WTC11 (cell line): ENCODE measurements around the gene ALDH9A1. TPM values are rescaled to one million over a fixed set of nuclear protein-coding genes. Genes with fewer than 3 reads are reported as not detected.

Experiments used
- ATAC-seq: fragments of 200-7000 bp; cut with Tn5 transposase; 2 replicates; pipeline ENCODE4 v1.10.0; 2021; ENCODE audit warnings: mild to moderate bottlenecking, moderate library complexity
- CTCF ChIA-PET: fragments of 300-600 bp; sonication (Branson Sonifier 250); formaldehyde crosslinking; loops from one replicate; lab custom pipeline; 2021; ENCODE audit warnings: antibody characterized with exemption; lab: Charles Lee
- POLR2A ChIA-PET: fragments of 350-600 bp; sonication (Branson Sonifier 250); formaldehyde crosslinking; loops from one replicate; lab custom pipeline; 2021; ENCODE audit warnings: antibody characterized with exemption; lab: Charles Lee
- DNase-seq: peaks from one replicate; pipeline ENCODE4 v3.0.0; 2021; ENCODE audit warnings: low spot score
- H3K27ac Mint-ChIP-seq: 2 replicates; pipeline ENCODE4 v1.8.0; 2021; ENCODE audit warnings: mixed read lengths
- H3K27me3 Mint-ChIP-seq: 2 replicates; pipeline ENCODE4 v1.8.0; 2021; ENCODE audit warnings: low read depth, mild to moderate bottlenecking, moderate library complexity, mixed read lengths
- H3K36me3 Mint-ChIP-seq: 2 replicates; pipeline ENCODE4 v1.8.0; 2021; ENCODE audit warnings: mixed read lengths
- H3K4me1 Mint-ChIP-seq: 2 replicates; pipeline ENCODE4 v1.8.0; 2022; ENCODE audit warnings: mixed read lengths
- H3K4me3 Mint-ChIP-seq: 2 replicates; pipeline ENCODE4 v1.8.0; 2021; ENCODE audit warnings: mild to moderate bottlenecking, moderate library complexity, mixed read lengths
- H3K9me3 Mint-ChIP-seq: 2 replicates; pipeline ENCODE4 v1.8.0; 2021; ENCODE audit warnings: mixed read lengths
- AR ChIP-seq: fragments of 250-450 bp; sonication (Bioruptor Pico); IDR thresholded peaks from 2 replicates; pipeline ENCODE4 v1.9.0; 2021; ENCODE audit warnings: mild to moderate bottlenecking
- CTCF ChIP-seq: fragments of 200-600 bp; IDR thresholded peaks from 2 replicates; pipeline ENCODE4 v1.8.0; 2022; ENCODE audit warnings: antibody characterized with exemption
- FOXJ3 ChIP-seq: sonication (generic); formaldehyde crosslinking; IDR thresholded peaks from 2 replicates; pipeline ENCODE4 v1.9.0; 2021; ENCODE audit warnings: missing genetic modification reagents, mild to moderate bottlenecking, borderline replicate concordance
- GTF2I ChIP-seq: fragments of 250-450 bp; sonication (Bioruptor Pico); conservative IDR thresholded peaks from 2 replicates; pipeline ENCODE4 v1.4.0; 2021; ENCODE audit warnings: mild to moderate bottlenecking
- IRF2 ChIP-seq: sonication (generic); formaldehyde crosslinking; IDR thresholded peaks from 2 replicates; pipeline ENCODE4 v1.8.0; 2022; ENCODE audit warnings: low read depth, missing genetic modification reagents, borderline replicate concordance
- NFATC4 ChIP-seq: fragments of 250-450 bp; sonication (Bioruptor Pico); IDR thresholded peaks from 2 replicates; pipeline ENCODE4 v1.9.0; 2021; ENCODE audit warnings: mild to moderate bottlenecking
- NFE2L1 ChIP-seq: sonication (generic); formaldehyde crosslinking; IDR thresholded peaks from 2 replicates; pipeline ENCODE4 v1.8.1; 2023; ENCODE audit warnings: missing genetic modification reagents
- SMAD4 ChIP-seq: sonication (generic); formaldehyde crosslinking; IDR thresholded peaks from 2 replicates; pipeline ENCODE4 v1.8.0; 2022; ENCODE audit warnings: mild to moderate bottlenecking, missing genetic modification reagents
- TEAD4 ChIP-seq: sonication (generic); formaldehyde crosslinking; IDR thresholded peaks from 2 replicates; pipeline ENCODE4 v1.8.0; 2022; ENCODE audit warnings: mild to moderate bottlenecking, missing genetic modification reagents
- TP53 ChIP-seq: sonication (generic); formaldehyde crosslinking; IDR thresholded peaks from 2 replicates; pipeline ENCODE4 v1.8.1; 2023; ENCODE audit warnings: mild to moderate bottlenecking, missing genetic modification reagents
- USF1 ChIP-seq: sonication (generic); formaldehyde crosslinking; IDR thresholded peaks from 2 replicates; pipeline ENCODE4 v1.8.0; 2022; ENCODE audit warnings: mild to moderate bottlenecking, missing genetic modification reagents
- ZNF281 ChIP-seq: sonication (generic); formaldehyde crosslinking; IDR thresholded peaks from 2 replicates; pipeline ENCODE4 v1.8.0; 2023; ENCODE audit warnings: mild to moderate bottlenecking, missing genetic modification reagents
- ZNF416 ChIP-seq: fragments of 250-450 bp; sonication (Bioruptor Pico); IDR thresholded peaks from 2 replicates; pipeline ENCODE4 v1.9.0; 2021; ENCODE audit warnings: mild to moderate bottlenecking, inconsistent platforms
- ZNF512 ChIP-seq: sonication (generic); formaldehyde crosslinking; IDR thresholded peaks from 2 replicates; pipeline ENCODE4 v1.8.1; 2022; ENCODE audit warnings: missing genetic modification reagents, borderline replicate concordance
- ZNF671 ChIP-seq: fragments of 250-450 bp; sonication (Bioruptor Pico); IDR thresholded peaks from 2 replicates; pipeline ENCODE4 v1.8.0; 2021; ENCODE audit warnings: mild to moderate bottlenecking
- total RNA-seq: library from RNA; stranded (reverse); gene quantifications from 3 replicates; pipeline ENCODE4 v1.2.3, GENCODE V29; 2021

Gene ALDH9A1
- total RNA-seq, 1 experiment from 2014 or later, result 51.9 TPM

GRCh38 chr1:165635823-165636222 is 62.5 kb downstream of the ALDH9A1 start (continued):
- TF ChIP-seq AR (CRISPR knock-in tag) (no peak), ZNF416 (CRISPR knock-in tag) (no peak), CTCF (no peak), GTF2I (CRISPR knock-in tag) (no peak), USF1 (CRISPR knock-in tag) (no peak), ZNF281 (CRISPR knock-in tag) (no peak)
- TF ChIP-seq, all 79 proteins: peak for 0

- ChIA-PET POLR2A (no interaction called here), CTCF (no interaction called here)
- no peak overlapping the region for H3K4me3 Mint-ChIP-seq
- no peak for ATAC-seq
- peaks cover 33% of the 10 kb centered on the region for H3K4me1 Mint-ChIP-seq
- no peak for DNase-seq
- H3K36me3 Mint-ChIP-seq, result peaks cover 5% of the 10 kb centered on the region
- no peaks in the 10 kb centered on the region; the same call in 1 of the 2 replicates for H3K27me3 Mint-ChIP-seq
- H3K27ac Mint-ChIP-seq, result no peak overlapping the region
- no peaks in the 10 kb centered on the region for H3K9me3 Mint-ChIP-seq
- TF ChIP-seq FOXJ3 (CRISPR knock-in tag) (no peak), SMAD4 (no peak), NFATC4 (CRISPR knock-in tag) (no peak), TP53 (CRISPR knock-in tag) (no peak), ZNF671 (CRISPR knock-in tag) (no peak), IRF2 (CRISPR knock-in tag) (no peak)
These were observed 63.0 kb downstream of the ALDH9A1 start for GRCh38 chr1:165635329-165635728.

- H3K4me3 Mint-ChIP-seq, result peak overlapping the region; percentile 46
- peaks cover 40% of the 10 kb centered on the region for H3K4me1 Mint-ChIP-seq
- H3K27me3 Mint-ChIP-seq, result no peaks in the 10 kb centered on the region; the same call in 1 of the 2 replicates
- no peak overlapping the region for H3K27ac Mint-ChIP-seq
- ChIA-PET CTCF (interaction anchor here (1.0 kb wide), 1 partner anchor 64 kb away, joined by 3 read pairs; the partner anchor contains the start of gene ALDH9A1), POLR2A (no interaction called here)
- no peak for TF ChIP-seq NFE2L1 (CRISPR knock-in tag)
- TF ChIP-seq USF1 (CRISPR knock-in tag), result no peak
- no peak for TF ChIP-seq ZNF512 (CRISPR knock-in tag)
- TF ChIP-seq TEAD4, result no peak
- DNase-seq, result no peak
- no peaks in the 10 kb centered on the region for H3K9me3 Mint-ChIP-seq
- peaks cover 5% of the 10 kb centered on the region for H3K36me3 Mint-ChIP-seq
- no peak for ATAC-seq
These were observed 64.0 kb downstream of the ALDH9A1 start for GRCh38 chr1:165634154-165634921.
